MM.1S (cell line): ENCODE data around the gene ZCCHC2.

Experiments
- DNase-seq: peaks from one replicate; pipeline ENCODE4 v3.0.0-alpha.2; 2015
- H2AFZ ChIP-seq: fragments of 300-600 bp; sonication (generic); 2 replicates; pipeline ENCODE4 v1.6.0; 2016; ENCODE audit warnings: antibody characterized with exemption, low read length
- H3F3A ChIP-seq: fragments of 300-600 bp; sonication (generic); 2 replicates; pipeline ENCODE4 v1.6.1; 2016; ENCODE audit warnings: mild to moderate bottlenecking, antibody characterized with exemption, low read length, moderate library complexity, mixed read lengths; ENCODE audit not compliant: insufficient read depth
- H3K27ac ChIP-seq: fragments of 300-600 bp; sonication (generic); 2 replicates; pipeline ENCODE4 v1.5.1; 2016; ENCODE audit warnings: mild to moderate bottlenecking, low read length
- H3K27me3 ChIP-seq: fragments of 300-600 bp; sonication (generic); replicated peaks from 2 replicates; pipeline ENCODE4 v1.6.0; 2016; ENCODE audit warnings: low read length; ENCODE audit not compliant: insufficient read depth
- H3K36me3 ChIP-seq: fragments of 300-600 bp; sonication (generic); replicated peaks from 2 replicates; pipeline ENCODE4 v1.6.1; 2016; ENCODE audit warnings: mild to moderate bottlenecking, low read length, mixed read lengths; ENCODE audit not compliant: insufficient read depth
- H3K4me1 ChIP-seq: fragments of 300-600 bp; sonication (generic); 2 replicates; pipeline ENCODE4 v1.6.1; 2016; ENCODE audit warnings: low read length, mixed read lengths
- H3K4me2 ChIP-seq: fragments of 300-600 bp; sonication (generic); 2 replicates; pipeline ENCODE4 v1.6.0; 2016; ENCODE audit warnings: low read depth, low read length
- H3K4me3 ChIP-seq: fragments of 300-600 bp; sonication (generic); 2 replicates; pipeline ENCODE4 v1.5.1; 2016; ENCODE audit warnings: low read length, mixed read lengths
- H3K79me2 ChIP-seq: fragments of 300-600 bp; sonication (generic); 2 replicates; pipeline ENCODE4 v1.6.1; 2016; ENCODE audit warnings: mixed run types, low read length, mixed read lengths
- H3K9ac ChIP-seq: fragments of 300-600 bp; sonication (generic); 2 replicates; pipeline ENCODE4 v1.6.1; 2016; ENCODE audit warnings: low read length, mixed read lengths
- H3K9me2 ChIP-seq: fragments of 300-600 bp; sonication (generic); replicated peaks from 2 replicates; pipeline ENCODE4 v1.6.1; 2016; ENCODE audit warnings: mild to moderate bottlenecking, low read length, mixed read lengths; ENCODE audit not compliant: insufficient read depth
- H3K9me3 ChIP-seq: fragments of 300-600 bp; sonication (generic); replicated peaks from 2 replicates; pipeline ENCODE4 v1.6.1; 2016; ENCODE audit warnings: mild to moderate bottlenecking, low read length, mixed read lengths; ENCODE audit not compliant: insufficient read depth
- H4K20me1 ChIP-seq: fragments of 300-600 bp; sonication (generic); 2 replicates; pipeline ENCODE4 v1.6.1; 2016; ENCODE audit warnings: mild to moderate bottlenecking, low read length, moderate library complexity, mixed read lengths; ENCODE audit not compliant: insufficient read depth
- CTCF ChIP-seq: fragments of 300-600 bp; sonication (generic); IDR thresholded peaks from 2 replicates; pipeline ENCODE4 v1.5.1; 2016; ENCODE audit warnings: antibody characterized with exemption, low read length, mixed read lengths
- EZH2 ChIP-seq: fragments of 300-600 bp; sonication (generic); optimal IDR thresholded peaks from 2 replicates; pipeline ENCODE3; 2017; ENCODE audit warnings: low read depth, mild to moderate bottlenecking, antibody characterized with exemption, low read length, mixed read lengths
- EZH2phosphoT487 ChIP-seq: fragments of 300-600 bp; sonication (generic); IDR thresholded peaks from 2 replicates; pipeline ENCODE4 v1.6.1; 2018; ENCODE audit warnings: antibody characterized with exemption, low read length

ZCCHC2 gene

DNA sequence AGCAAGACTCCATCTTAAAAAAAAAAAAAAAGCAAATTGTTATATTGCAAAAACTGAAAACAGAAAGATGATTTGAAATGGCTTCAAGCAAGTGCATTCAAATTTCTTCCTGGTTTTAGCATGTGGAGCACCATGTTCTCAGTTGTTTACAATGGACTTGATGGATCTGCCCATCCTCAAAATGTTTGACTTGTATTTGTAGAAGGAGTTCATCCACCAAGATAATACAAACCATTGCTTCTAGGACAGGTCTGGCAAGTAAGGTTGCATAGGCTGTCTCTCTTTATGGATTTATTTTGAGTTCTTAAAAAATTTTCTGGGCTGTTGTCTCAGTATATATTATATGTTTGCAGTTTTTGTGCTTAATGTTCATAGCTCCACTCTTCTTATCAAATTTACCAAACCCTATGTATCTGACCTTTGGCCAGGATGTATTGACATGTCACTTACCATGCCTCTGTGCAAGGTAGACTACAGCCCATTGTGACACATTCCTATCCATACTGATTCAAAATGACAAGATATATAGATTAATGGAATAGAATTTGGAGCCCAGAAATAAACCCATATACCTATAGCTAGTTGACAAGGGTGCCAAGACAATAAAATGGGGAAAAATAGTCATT lies 21.7 kb upstream of the ZCCHC2 start:
- H3K9me2 ChIP-seq, result no peaks in the 10 kb centered on the region
- peaks cover 5% of the 10 kb centered on the region for H3F3A ChIP-seq
- H4K20me1 ChIP-seq, result peaks cover 5% of the 10 kb centered on the region; the same call in 1 of the 2 replicates

GRCh38 chr18:62505669-62506494 lies 16.9 kb upstream of the ZCCHC2 start:
- Histone ChIP-seq H3K79me2 (no peaks in the 10 kb centered on the region), H3K36me3 (no peaks in the 10 kb centered on the region), H3K4me3 (peak overlapping the region; percentile 37), H3K9ac (no peak overlapping the region), H3K9me3 (no peaks in the 10 kb centered on the region), H3F3A (peaks cover 10% of the 10 kb centered on the region), H3K9me2 (no peaks in the 10 kb centered on the region), H3K27me3 (peaks cover 71% of the 10 kb centered on the region), H3K4me1 (peaks cover 10% of the 10 kb centered on the region), H3K27ac (no peak overlapping the region), H2AFZ (no peak overlapping the region), H3K4me2 (peak overlapping the region; percentile 81), H4K20me1 (peaks cover 10% of the 10 kb centered on the region)
- peak; percentile 90 for DNase-seq
- TF ChIP-seq CTCF (no peak), EZH2phosphoT487 (no peak), EZH2 (no peak)

More for the DNA sequence above, 21.7 kb upstream of the ZCCHC2 start:
- H3K9ac ChIP-seq, result no peak overlapping the region
- no peak overlapping the region for H2AFZ ChIP-seq
- H3K27me3 ChIP-seq, result peaks cover 67% of the 10 kb centered on the region
- no peak for TF ChIP-seq CTCF
- no peak for TF ChIP-seq EZH2
- no peak for TF ChIP-seq EZH2phosphoT487
- H3K27ac ChIP-seq, result no peak overlapping the region
- no peaks in the 10 kb centered on the region for H3K79me2 ChIP-seq
- no peak overlapping the region for H3K4me2 ChIP-seq
- H3K36me3 ChIP-seq, result no peaks in the 10 kb centered on the region
- no peak overlapping the region for H3K4me3 ChIP-seq
- DNase-seq, result no peak
- H3K9me3 ChIP-seq, result no peaks in the 10 kb centered on the region
- peaks cover 5% of the 10 kb centered on the region for H3K4me1 ChIP-seq

DNA sequence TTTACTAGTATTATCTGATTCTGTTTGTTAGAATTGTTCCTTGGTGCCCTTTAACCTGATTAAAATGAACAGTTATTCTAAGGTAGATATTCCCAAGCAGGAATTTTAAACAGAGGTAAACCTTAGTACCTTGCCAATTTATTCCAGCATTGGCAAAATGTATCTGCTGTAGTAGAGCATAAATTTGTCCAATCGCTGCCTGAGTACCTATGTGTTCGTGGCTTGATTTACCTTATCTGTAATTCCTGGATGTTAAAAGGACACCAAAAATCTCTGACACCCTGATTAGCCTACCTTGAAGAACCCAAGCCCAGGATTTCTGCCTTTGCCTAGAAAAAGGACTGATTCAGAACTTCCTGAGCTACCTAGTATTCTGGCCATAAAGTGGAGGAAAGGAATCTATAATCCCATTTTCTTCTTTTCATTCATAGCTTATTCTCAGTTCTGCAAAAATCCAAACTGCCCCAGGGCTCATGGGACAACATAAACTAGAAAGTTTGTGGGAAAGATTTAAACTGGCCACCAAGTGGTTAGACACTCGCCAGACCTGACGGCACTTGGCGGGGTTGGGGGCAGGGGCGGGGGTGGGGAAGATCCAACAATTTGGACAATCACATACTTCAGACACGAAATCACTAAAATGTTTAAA lies 16.2 kb upstream of the ZCCHC2 start:
- no peak overlapping the region for H3K27ac ChIP-seq
- no peak overlapping the region for H3K9ac ChIP-seq

More for the DNA sequence above, 16.2 kb upstream of the ZCCHC2 start:
- H3K27me3 ChIP-seq, result peaks cover 70% of the 10 kb centered on the region
- no peak overlapping the region for H2AFZ ChIP-seq
- no peaks in the 10 kb centered on the region for H3K79me2 ChIP-seq
- no peak overlapping the region for H3K4me3 ChIP-seq
- no peaks in the 10 kb centered on the region for H3K9me3 ChIP-seq
- DNase-seq, result no peak
- peak overlapping the region; percentile 81; the same call in 1 of the 2 replicates for H3K4me2 ChIP-seq
- peaks cover 10% of the 10 kb centered on the region for H4K20me1 ChIP-seq
- H3K36me3 ChIP-seq, result no peaks in the 10 kb centered on the region
- H3K4me1 ChIP-seq, result peaks cover 10% of the 10 kb centered on the region
- H3F3A ChIP-seq, result peaks cover 10% of the 10 kb centered on the region
- H3K9me2 ChIP-seq, result no peaks in the 10 kb centered on the region
- no peak for TF ChIP-seq EZH2phosphoT487
- no peak for TF ChIP-seq CTCF
- TF ChIP-seq EZH2, result no peak
